Right lobe of liver (tissue), 6 donors: ENCODE data around the gene ARHGAP40. TPM values are rescaled to one million over a fixed set of nuclear protein-coding genes. Genes with fewer than 3 reads are reported as not detected.

Experiments
- ATAC-seq, 4 donors: fragments of 200-7000 bp; cut with Tn5 transposase; one replicate each; pipeline ENCODE4 v1.9.1; 2020; ENCODE audit warnings: mild to moderate bottlenecking in 4 of 4, moderate library complexity in 4 of 4
- DNase-seq, 3 donors: peaks; one replicate each; pipeline ENCODE4 v3.0.0-alpha.2; 2020
- H3K27ac ChIP-seq, 3 donors: fragments of 200-600 bp; one replicate each; pipeline ENCODE4 v1.8.0; 2022
- H3K27me3 ChIP-seq, 2 donors: fragments of 200-600 bp; one replicate each; pipeline ENCODE4 v1.8.0; 2022
- H3K36me3 ChIP-seq, 4 donors: fragments of 200-600 bp; sonication (generic) in 1 of 4; one replicate each; pipeline versions ENCODE4 v1.5.1 to v1.8.0; 2017 to 2022; ENCODE audit warnings: control low read depth in 1 of 4
- H3K4me1 ChIP-seq, 4 donors: fragments of 200-600 bp; sonication (generic) in 1 of 4; one replicate each; pipeline versions ENCODE4 v1.5.1 to v1.8.0; 2017 to 2022; ENCODE audit warnings: control low read depth in 1 of 4
- H3K4me3 ChIP-seq, 3 donors: fragments of 200-600 bp; one replicate each; pipeline ENCODE4 v1.8.0; 2022
- H3K9me3 ChIP-seq, 4 donors: fragments of 200-600 bp; sonication (generic) in 1 of 4; one replicate each; pipeline versions ENCODE4 v1.5.1 to v1.8.0; 2017 to 2022; ENCODE audit warnings: control low read depth in 1 of 4
- CTCF ChIP-seq, 4 donors: fragments of 200-600 bp in 3 of 4; fragments of 450-650 bp in 1 of 4; IDR thresholded peaks; one replicate each; pipeline versions ENCODE4 v1.5.1 to v1.8.0; 2016 to 2022; ENCODE audit warnings: antibody characterized with exemption in 4 of 4, mild to moderate bottlenecking in 2 of 4
- POLR2A ChIP-seq: fragments of 450-650 bp; IDR thresholded peaks from one replicate; pipeline ENCODE4 v1.6.1; 2017; ENCODE audit warnings: antibody characterized with exemption, mild to moderate bottlenecking
- WGBS: methylation state at CpG from one replicate; pipeline ENCODE4 v1.1.6; 2018; ENCODE audit warnings: low coverage, low lambda C conversion rate; ENCODE audit not compliant: insufficient coverage; ENCODE audit errors: missing lambda C conversion rate; 5-methylcytosine and 5-hydroxymethylcytosine counted together
- intact Hi-C, 2 donors: fragments of 100-400 bp; cut with DNase I; formaldehyde crosslinking; loops; one replicate each; pipeline versions ENCODE4 v1.11.2 to v1.14.1; 2022
- total RNA-seq, 6 experiments: library from RNA; depleted of rRNA in 2 of 6; stranded (reverse); fragments of >200 nt in 2 of 6; fragmentation: NEBNext Ultra II Directional in 3 of 6; extraction: Animal tissue kit (Norgen Biotek cat#: 25700) in 3 of 6; gene quantifications; one replicate each; pipeline versions ENCODE4 v1.1.0 to v1.2.4, GENCODE V29; 2016 to 2023
- donor health status: DM: no; HTN: yes; CAD: no.
- donor health status: DM: no; HTN: no; CAD: no.
- donor health status: DM: no; HTN: no; CAD: no.
- donor health status: DM: no; HTN: yes; CAD: no.
- donor health status: DM: no; HTN: yes; CAD: no.

Gene ARHGAP40
- total RNA-seq, 6 experiments from 2014 or later = 0.12 TPM; not detected in 5

GRCh38 chr20:38649275-38649891 lies 47.8 kb downstream of the ARHGAP40 start:
- Histone ChIP-seq H3K4me3 (no peak overlapping the region), H3K27ac (no peak overlapping the region), H3K9me3 (no peaks in the 10 kb centered on the region), H3K36me3 (no peaks in the 10 kb centered on the region), H3K27me3 (peaks cover 0 to 6% of the 10 kb centered on the region in 2 donors), H3K4me1 (peaks cover 0 to 7% (median 0%) of the 10 kb centered on the region in 4 donors)
- WGBS = 31% methylated on average over 2 of the region's 10 CpGs
- ATAC-seq (peak in 3 of 4 donors; percentile 36 to 40 (median 36)), DNase-seq (no peak)
- intact Hi-C loops = loop anchor here (5.0 to 10.0 kb wide), 2 partner anchors 85 to 93 kb away; no protein-coding TSS in a partner anchor
- TF ChIP-seq POLR2A = no peak
- peak in 2 of 4 donors; percentile 25 to 32 for TF ChIP-seq CTCF (IDR thresholded peaks at IDR 0.05)

DNA sequence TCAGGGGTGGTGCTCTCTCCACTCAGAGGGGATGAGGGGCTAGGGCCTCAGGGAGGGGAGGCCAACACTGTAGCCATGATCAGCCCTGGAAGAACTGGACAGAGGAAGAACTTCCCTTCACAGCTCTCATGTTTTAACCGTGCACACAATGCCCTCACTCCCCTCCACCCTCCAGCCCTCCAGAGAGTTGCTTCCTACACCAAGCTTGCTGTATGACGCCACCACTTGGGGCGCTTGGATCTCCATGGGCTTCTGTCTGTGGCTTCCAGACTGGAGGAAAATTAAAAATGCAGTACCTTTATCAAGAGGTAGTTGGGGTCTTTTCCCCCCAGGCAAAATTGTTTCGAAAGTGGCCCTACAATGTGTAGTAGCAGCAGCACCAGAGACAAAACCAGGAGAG lies 48.4 kb downstream of the ARHGAP40 start:
- no peaks in the 10 kb centered on the region for H3K9me3 ChIP-seq
- ATAC-seq (no peak), DNase-seq (no peak)
- no peaks in the 10 kb centered on the region for H3K36me3 ChIP-seq
- TF ChIP-seq POLR2A (no peak), CTCF (IDR thresholded peaks at IDR 0.05) (no peak)
- no peak overlapping the region for H3K4me3 ChIP-seq
- WGBS = 13% methylated on average over 4 of the region's 4 CpGs
- peaks cover 0 to 6% of the 10 kb centered on the region in 2 donors for H3K27me3 ChIP-seq
- H3K4me1 ChIP-seq = peaks cover 0 to 7% (median 0%) of the 10 kb centered on the region in 4 donors
- no peak overlapping the region for H3K27ac ChIP-seq
- intact Hi-C loops = loop anchor here in 1 of 2 donors (10.0 kb wide), 1 partner anchor 245 kb away; no protein-coding TSS in a partner anchor

DNA sequence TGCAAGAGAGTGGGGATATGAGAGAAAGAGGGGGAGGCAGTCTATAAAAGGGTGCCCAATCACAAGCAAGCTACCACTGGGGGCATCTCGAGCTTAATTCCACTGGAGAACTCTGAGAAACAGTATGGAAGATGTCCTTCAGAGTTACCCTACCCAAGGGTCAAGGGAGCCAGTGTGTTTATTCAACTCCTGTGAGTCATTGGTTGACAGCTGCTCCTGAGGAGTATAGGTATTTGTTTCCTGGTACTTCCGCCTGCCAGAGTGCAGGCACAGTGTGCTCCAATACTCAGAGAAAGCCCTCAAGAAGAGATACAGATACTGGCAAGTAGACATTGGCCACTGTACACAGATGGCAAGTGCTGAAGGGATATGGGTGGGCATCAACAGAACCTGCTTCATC lies 49.5 kb downstream of the ARHGAP40 start:
- DNase-seq (no peak), ATAC-seq (no peak)
- TF ChIP-seq CTCF (IDR thresholded peaks at IDR 0.05) = no peak
- TF ChIP-seq POLR2A = no peak
- Histone ChIP-seq H3K27ac (no peak overlapping the region), H3K4me1 (peaks cover 0 to 5% (median 0%) of the 10 kb centered on the region in 4 donors), H3K27me3 (no peaks in the 10 kb centered on the region), H3K4me3 (no peak overlapping the region), H3K36me3 (no peaks in the 10 kb centered on the region), H3K9me3 (no peaks in the 10 kb centered on the region)
- intact Hi-C loops = loop anchor here in 1 of 2 donors (10.0 kb wide), 1 partner anchor 244 kb away; no protein-coding TSS in a partner anchor
- 6% methylated on average over 2 of the region's 2 CpGs for WGBS

GRCh38 chr20:38651562-38651961 lies 50.0 kb downstream of the ARHGAP40 start:
- WGBS = 70% methylated on average over 6 of the region's 6 CpGs
- ATAC-seq = no peak
- TF ChIP-seq POLR2A = no peak
- TF ChIP-seq CTCF (IDR thresholded peaks at IDR 0.05) = no peak
- no peaks in the 10 kb centered on the region for H3K27me3 ChIP-seq
- no peak overlapping the region for H3K27ac ChIP-seq
- H3K4me3 ChIP-seq = no peak overlapping the region
- intact Hi-C loops = loop anchor here in 1 of 2 donors (10.0 kb wide), 1 partner anchor 243 kb away; no protein-coding TSS in a partner anchor
- no peaks in the 10 kb centered on the region for H3K9me3 ChIP-seq
- peaks cover 0 to under 1% (median 0%) of the 10 kb centered on the region in 4 donors for H3K4me1 ChIP-seq
- DNase-seq = no peak
- H3K36me3 ChIP-seq = no peaks in the 10 kb centered on the region
